IMR-90 (cell line): ENCODE results near the gene BICD2. TPM values are rescaled to one million over a fixed set of nuclear protein-coding genes. Genes with fewer than 3 reads are reported as not detected.

Source experiments
- ATAC-seq: fragments of 200-7000 bp; cut with Tn5 transposase; 2 replicates; pipeline ENCODE4 v1.9.1; 2020; ENCODE audit warnings: low read depth, mild to moderate bottlenecking, moderate library complexity
- BruUV-seq: library from RNA; stranded (reverse); fragments of 400-500 nt; replicated peaks from 2 replicates; lab custom pipeline; 2021; lab: Mats Ljungman, UMichigan
- CTCF ChIA-PET: fragments of 300-600 bp; formaldehyde crosslinking; extraction: SDS; loops from one replicate; lab custom pipeline; 2021; ENCODE audit warnings: antibody characterized with exemption; lab: Yijun Ruan, JAX
- POLR2A ChIA-PET: fragments of 300-600 bp; sonication (Branson Sonifier 250); formaldehyde crosslinking; loops from one replicate; lab custom pipeline; 2022; ENCODE audit warnings: antibody characterized with exemption; ENCODE audit not compliant: unreplicated experiment; lab: Charles Lee
- DNase-seq: peaks from one replicate; pipeline ENCODE4 v3.0.0; 2013
- H2AFZ ChIP-seq: replicated peaks from 2 replicates; pipeline ENCODE3; 2013; ENCODE audit warnings: low read length, mild to moderate bottlenecking; ENCODE audit not compliant: poor library complexity
- H2AK5ac ChIP-seq: 2 replicates; pipeline ENCODE4 v1.6.1; 2013; ENCODE audit warnings: low read depth, low read length, inconsistent platforms
- H2AK9ac ChIP-seq: replicated peaks from 2 replicates; pipeline ENCODE3; 2013; ENCODE audit warnings: mild to moderate bottlenecking, low read depth, low read length, moderate library complexity; ENCODE audit not compliant: poor library complexity
- H2BK120ac ChIP-seq: 2 replicates; pipeline ENCODE4 v1.6.1; 2013; ENCODE audit warnings: low read depth, low read length, inconsistent platforms
- H2BK15ac ChIP-seq: 3 replicates; pipeline ENCODE4 v1.6.1; 2013; ENCODE audit warnings: low read depth, low read length, inconsistent platforms
- H2BK20ac ChIP-seq: 2 replicates; pipeline ENCODE4 v1.6.1; 2013; ENCODE audit warnings: low read depth, mild to moderate bottlenecking, inconsistent platforms, low read length, moderate library complexity
- H2BK5ac ChIP-seq: 2 replicates; pipeline ENCODE4 v1.6.1; 2013; ENCODE audit warnings: mild to moderate bottlenecking, low read depth, low read length, inconsistent platforms; ENCODE audit not compliant: poor library complexity, severe bottlenecking
- H3K14ac ChIP-seq: replicated peaks from 2 replicates; pipeline ENCODE4 v1.6.1; 2013; ENCODE audit warnings: low read depth, low read length, inconsistent platforms
- H3K18ac ChIP-seq: 2 replicates; pipeline ENCODE4 v1.6.1; 2013; ENCODE audit warnings: low read depth, low read length, control low read depth
- H3K23ac ChIP-seq: 2 replicates; pipeline ENCODE4 v1.6.1; 2013; ENCODE audit warnings: low read depth, low read length, inconsistent platforms
- H3K27ac ChIP-seq: 2 replicates; pipeline ENCODE4 v1.5.1; 2013; ENCODE audit warnings: mild to moderate bottlenecking, control low read depth, low read length; ENCODE audit not compliant: insufficient read depth
- H3K27me3 ChIP-seq: 2 replicates; pipeline ENCODE4 v1.6.1; 2013; ENCODE audit warnings: low read length; ENCODE audit not compliant: control insufficient read depth, insufficient read depth
- H3K36me3 ChIP-seq: 2 replicates; pipeline ENCODE4 v1.6.1; 2013; ENCODE audit warnings: low read length, mixed read lengths; ENCODE audit not compliant: control insufficient read depth, insufficient read depth
- H3K4ac ChIP-seq: 2 replicates; pipeline ENCODE4 v1.6.1; 2013; ENCODE audit warnings: low read depth, low read length, inconsistent platforms
- H3K4me1 ChIP-seq: 2 replicates; pipeline ENCODE4 v1.6.1; 2013; ENCODE audit warnings: low read length, mixed read lengths; ENCODE audit not compliant: control insufficient read depth, insufficient read depth
- H3K4me2 ChIP-seq: 2 replicates; pipeline ENCODE4 v1.6.1; 2013; ENCODE audit warnings: low read depth, mild to moderate bottlenecking, control low read depth, low read length, moderate library complexity
- H3K4me3 ChIP-seq: 2 replicates; pipeline ENCODE4 v1.5.1; 2013; ENCODE audit warnings: low read depth, mild to moderate bottlenecking, control low read depth, low read length, moderate library complexity; ENCODE audit not compliant: insufficient read depth
- H3K56ac ChIP-seq: 2 replicates; pipeline ENCODE4 v1.6.1; 2013; ENCODE audit warnings: low read length, inconsistent platforms; ENCODE audit not compliant: insufficient read depth; ENCODE audit errors: extremely low read depth
- H3K79me1 ChIP-seq, 2 experiments: 2 replicates each; pipeline ENCODE4 v1.6.1; 2013; ENCODE audit warnings: low read length in 2 of 2, inconsistent platforms in 1 of 2, low read depth in 1 of 2
- H3K9ac ChIP-seq: 2 replicates; pipeline ENCODE4 v1.6.1; 2013; ENCODE audit warnings: low read depth, low read length, control low read depth
- H3K9me1 ChIP-seq: 2 replicates; pipeline ENCODE4 v1.6.1; 2013; ENCODE audit warnings: low read length, inconsistent platforms; ENCODE audit not compliant: insufficient read depth
- H3K9me3 ChIP-seq: 2 replicates; pipeline ENCODE4 v1.6.1; 2013; ENCODE audit warnings: low read length; ENCODE audit not compliant: control insufficient read depth, insufficient read depth
- H4K20me1 ChIP-seq: 2 replicates; pipeline ENCODE4 v1.6.1; 2013; ENCODE audit warnings: low read length, inconsistent platforms; ENCODE audit not compliant: insufficient read depth
- H4K5ac ChIP-seq: 2 replicates; pipeline ENCODE4 v1.6.1; 2013; ENCODE audit warnings: mild to moderate bottlenecking, low read depth, low read length, control low read depth
- H4K8ac ChIP-seq, 2 experiments: 2 replicates each; pipeline ENCODE4 v1.6.1; 2013; ENCODE audit warnings: low read depth in 2 of 2, low read length in 2 of 2, control low read depth in 1 of 2, inconsistent platforms in 1 of 2
- H4K91ac ChIP-seq: 2 replicates; pipeline ENCODE4 v1.6.1; 2013; ENCODE audit warnings: low read depth, low read length, inconsistent platforms; ENCODE audit not compliant: insufficient read depth
- BHLHE40 ChIP-seq: fragments of 150-350 bp; IDR thresholded peaks from 2 replicates; pipeline ENCODE4 v1.6.1; 2016; ENCODE audit warnings: mild to moderate bottlenecking, low read depth, low read length
- CEBPB ChIP-seq: IDR thresholded peaks from 2 replicates; pipeline ENCODE4 v1.6.1; 2012; ENCODE audit warnings: low read depth, low read length, improper control_type of control experiment
- FOS ChIP-seq: fragments of 150-350 bp; IDR thresholded peaks from 2 replicates; pipeline ENCODE4 v1.6.1; 2016; ENCODE audit warnings: low read depth, low read length
- MAZ ChIP-seq: IDR thresholded peaks from 2 replicates; pipeline ENCODE4 v1.6.1; 2012; ENCODE audit warnings: low read depth, mild to moderate bottlenecking, low read length, improper control_type of control experiment, moderate library complexity, borderline replicate concordance
- MXI1 ChIP-seq: IDR thresholded peaks from 2 replicates; pipeline ENCODE4 v1.6.1; 2012; ENCODE audit warnings: low read depth, mild to moderate bottlenecking, low read length, moderate library complexity, borderline replicate concordance
- POLR2A ChIP-seq: IDR thresholded peaks from 2 replicates; pipeline ENCODE4 v1.6.1; 2012; ENCODE audit warnings: mild to moderate bottlenecking, low read depth, low read length
- RAD21 ChIP-seq: IDR thresholded peaks from 2 replicates; pipeline ENCODE4 v1.6.1; 2012; ENCODE audit warnings: low read length, improper control_type of control experiment
- RFX5 ChIP-seq: IDR thresholded peaks from 2 replicates; pipeline ENCODE4 v1.8.0; 2012; ENCODE audit warnings: low read depth, mild to moderate bottlenecking, low read length, moderate library complexity
- WGBS, 2 experiments: methylation state at CpG; one replicate each; pipeline versions ENCODE4 v1.1.5 to v1.1.7; 2013; ENCODE audit warnings: missing lambda C conversion rate in 2 of 2; ENCODE audit not compliant: insufficient read length in 1 of 2; ENCODE audit errors: extremely low coverage in 2 of 2; 5-methylcytosine and 5-hydroxymethylcytosine counted together
- dilution Hi-C: fragments of 300-500 bp; cut with HindIII; formaldehyde crosslinking; loops from one replicate; pipeline ENCODE4 v1.14.3; 2018; ENCODE audit warnings: low sequenced_read_pairs; ENCODE audit not compliant: unreplicated experiment
- in situ Hi-C: fragments of 300-500 bp; cut with MboI; formaldehyde crosslinking; loops from 3 replicates; pipeline ENCODE4 v1.14.3; 2019; ENCODE audit warnings: low sequenced_read_pairs, inconsistent platforms, mixed read lengths
- intact Hi-C: fragments of 100-400 bp; cut with micrococcal nuclease; formaldehyde crosslinking; loops from 2 replicates; pipeline ENCODE4 v1.10.0; 2022
- polyA plus RNA-seq, 3 experiments: library from polyadenylated mRNA; depleted of rRNA; stranded (reverse); fragments of >200 nt; gene quantifications; 2 replicates each; pipeline ENCODE4 v1.2.3, GENCODE V29; 2012; ENCODE audit warnings: low replicate concordance in 1 of 3
- total RNA-seq: library from RNA; depleted of rRNA; stranded (reverse); fragments of >200 nt; gene quantifications from 2 replicates; pipeline ENCODE4 v1.2.3, GENCODE V29; 2012
- TF ChIP-seq, protein P1 (sequence below): fragments of 150-350 bp; IDR thresholded peaks from 2 replicates; pipeline ENCODE4 v1.6.1; 2017; ENCODE audit warnings: mild to moderate bottlenecking, antibody characterized with exemption, low read length, low read depth

Gene BICD2
- total and polyA plus RNA-seq, 2 of the 4 experiments (the other 2 are of a cell fraction) = 21.5 to 35.7 TPM

DNA sequence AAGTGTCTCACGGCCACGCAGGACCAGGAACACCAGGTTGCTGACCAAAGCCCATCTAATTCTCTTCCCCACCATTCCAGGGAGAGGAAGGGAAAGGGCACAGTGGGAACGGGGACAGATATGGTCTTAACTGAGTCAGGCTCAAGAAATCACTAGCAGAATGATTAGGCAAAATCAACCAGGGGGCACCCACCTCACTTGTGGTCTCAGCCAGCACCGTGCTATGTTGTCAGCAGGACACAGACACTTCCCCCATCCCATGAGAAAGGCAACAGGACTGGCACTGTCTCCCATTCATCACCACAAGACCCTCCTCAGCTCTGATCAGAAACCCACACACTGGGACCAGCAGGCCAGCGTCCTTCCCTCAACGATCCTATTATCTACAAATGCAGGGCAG lies 2.9 kb downstream of the BICD2 start:
- intact Hi-C loops = loop anchor here (5.0 kb wide), 1 partner anchor 34 kb away; no protein-coding TSS in a partner anchor
- POLR2A ChIA-PET = no interaction called here

More for the DNA sequence above, 2.9 kb downstream of the BICD2 start:
- no peak overlapping the region for H3K56ac ChIP-seq
- H3K79me1 ChIP-seq = peaks cover 27 to 66% of the 10 kb centered on the region in 2 experiments
- no peak overlapping the region for H2BK20ac ChIP-seq
- no CpG with 5 or more reads among the region's 6 CpGs for WGBS, 2 experiments
- no peak overlapping the region for H4K5ac ChIP-seq
- H4K91ac ChIP-seq = no peak overlapping the region
- H2AK9ac ChIP-seq = no peak overlapping the region
- H2AFZ ChIP-seq = no peak overlapping the region
- BruUV-seq = no TSS peak
- DNase-seq (no peak), ATAC-seq (no peak)
- no peaks in the 10 kb centered on the region for H3K27me3 ChIP-seq
- H3K23ac ChIP-seq = peak overlapping the region; percentile 62; the same call in 1 of the 2 replicates
- dilution Hi-C loops (no loop called here), in situ Hi-C loops (no loop called here)
- no peak for TF ChIP-seq RAD21
- no peak for TF ChIP-seq BHLHE40
- no peak for TF ChIP-seq POLR2A
- TF ChIP-seq, protein P1, sequence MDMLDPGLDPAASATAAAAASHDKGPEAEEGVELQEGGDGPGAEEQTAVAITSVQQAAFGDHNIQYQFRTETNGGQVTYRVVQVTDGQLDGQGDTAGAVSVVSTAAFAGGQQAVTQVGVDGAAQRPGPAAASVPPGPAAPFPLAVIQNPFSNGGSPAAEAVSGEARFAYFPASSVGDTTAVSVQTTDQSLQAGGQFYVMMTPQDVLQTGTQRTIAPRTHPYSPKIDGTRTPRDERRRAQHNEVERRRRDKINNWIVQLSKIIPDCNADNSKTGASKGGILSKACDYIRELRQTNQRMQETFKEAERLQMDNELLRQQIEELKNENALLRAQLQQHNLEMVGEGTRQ = no peak
- no peak for TF ChIP-seq CEBPB
- no peak for TF ChIP-seq FOS
- no peak for TF ChIP-seq MAZ
- TF ChIP-seq MXI1 = no peak
- no peak for TF ChIP-seq RFX5
- peaks cover 11% of the 10 kb centered on the region for H3K4me1 ChIP-seq
- H2BK15ac ChIP-seq = no peak overlapping the region
- CTCF ChIA-PET = no interaction called here
- H2BK5ac ChIP-seq = no peak overlapping the region
- H2BK120ac ChIP-seq = no peak overlapping the region
- no peak overlapping the region for H3K4me3 ChIP-seq
- H4K20me1 ChIP-seq = peaks cover 58% of the 10 kb centered on the region
- H3K4ac ChIP-seq = no peak overlapping the region
- no peak overlapping the region for H3K18ac ChIP-seq
- H3K27ac ChIP-seq = no peak overlapping the region
- H3K36me3 ChIP-seq = no peaks in the 10 kb centered on the region
- H3K14ac ChIP-seq = no peak overlapping the region
- H4K8ac ChIP-seq = no peak overlapping the region
- H3K9ac ChIP-seq = no peak overlapping the region
- no peaks in the 10 kb centered on the region for H3K9me3 ChIP-seq
- no peak overlapping the region for H3K4me2 ChIP-seq
- 0 out of 2 replicates have a peak overlapping the region, but pooled peaks have one; percentile 51 for H2AK5ac ChIP-seq
- H3K9me1 ChIP-seq = peaks cover 36% of the 10 kb centered on the region
